ENCODE data around the gene POTEG.
"Not testable (repeated sequence)": the region's sequence is repeated elsewhere in the genome, so short reads cannot be mapped to it uniquely, and the experiment has no call there.

Gene POTEG

DNA sequence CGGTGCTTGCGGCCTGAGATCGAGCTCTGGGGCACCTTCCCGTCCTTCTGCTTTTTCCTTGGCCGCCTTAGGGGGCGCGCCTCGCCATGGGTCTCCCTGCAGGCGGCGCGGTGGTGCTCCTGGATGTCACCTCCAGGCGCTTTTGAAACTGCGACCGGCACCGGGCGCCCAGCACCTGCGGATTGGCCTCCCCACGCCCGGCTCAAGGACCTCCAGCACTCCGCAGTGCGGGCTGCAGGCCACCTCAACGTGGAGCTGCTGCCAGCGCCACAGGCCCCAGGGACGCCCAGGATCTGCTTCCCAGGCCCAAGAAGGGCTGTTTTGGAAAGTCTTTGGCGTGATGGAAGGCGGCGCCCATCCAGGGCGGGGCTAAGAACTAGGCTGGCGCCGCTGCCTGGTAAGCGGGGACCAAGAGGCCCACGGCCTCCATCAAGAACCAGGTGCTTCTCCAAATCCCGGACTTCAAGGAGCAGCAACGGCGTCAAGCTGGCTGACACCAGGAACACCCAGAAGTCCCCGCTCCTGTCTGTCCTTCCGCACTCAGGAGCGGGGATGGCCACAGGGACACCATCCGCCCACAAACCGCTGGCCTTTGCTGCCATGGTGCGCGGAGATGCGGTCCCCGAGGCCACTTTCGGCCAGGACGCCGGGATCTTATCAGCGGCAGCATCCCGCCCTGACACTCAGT lies 61.2 kb downstream of the POTEG start:
- DNase-seq = not testable (repeated sequence)

DNA sequence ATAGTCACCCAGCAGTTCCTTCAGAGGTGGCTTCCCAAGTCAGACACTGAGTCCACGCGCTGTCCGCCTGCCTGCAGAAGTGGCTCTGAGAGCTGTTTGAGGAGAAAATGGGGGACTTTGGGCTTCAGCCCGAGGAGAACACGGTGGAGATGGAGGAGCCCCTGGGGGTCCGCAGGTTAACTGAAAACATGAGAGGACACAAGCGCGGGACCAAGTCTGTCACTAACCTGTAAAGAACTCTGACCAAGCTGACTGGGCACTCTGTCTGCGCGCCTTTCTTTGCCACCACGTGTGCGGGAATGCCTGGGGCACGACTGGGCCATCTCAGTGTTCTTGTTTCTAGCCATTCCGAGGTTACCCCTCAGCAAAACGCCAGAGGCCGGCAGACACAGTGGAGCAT lies 62.4 kb downstream of the POTEG start:
- not testable (repeated sequence) for DNase-seq

GRCh38 chr14:19362803-19363202 lies 71.3 kb downstream of the POTEG start:
- not testable (repeated sequence) for DNase-seq

DNA sequence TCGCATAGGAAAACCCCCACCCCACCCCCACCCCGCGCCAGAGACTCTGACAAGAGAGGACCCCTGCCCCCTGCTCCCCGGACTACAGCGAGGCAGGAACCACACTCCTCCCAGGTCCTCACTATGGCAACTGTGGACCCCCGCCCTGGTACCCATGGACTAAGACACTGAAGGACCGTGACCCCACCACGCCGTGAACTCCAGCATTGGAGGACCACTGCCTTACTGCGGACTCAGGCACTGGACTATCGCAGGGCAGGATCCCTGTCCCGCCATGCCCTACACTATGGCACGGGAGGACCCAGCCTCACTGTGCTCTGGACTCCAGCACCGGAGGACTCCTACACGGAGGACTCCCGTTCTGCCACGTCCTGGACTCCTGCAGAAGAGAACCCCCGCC lies 71.8 kb downstream of the POTEG start:
- not testable (repeated sequence) for DNase-seq

GRCh38 chr14:19361636-19362253 lies 72.4 kb downstream of the POTEG start:
- DNase-seq = not testable (repeated sequence)

- DNase-seq = not testable (repeated sequence)
Observed at GRCh38 chr14:19360937-19361635, 73.1 kb downstream of the POTEG start.

All from NCI-H1694 (cell line).